M059J (cell line): ENCODE measurements around the gene ARCN1. TPM values are rescaled to one million over a fixed set of nuclear protein-coding genes. Genes with fewer than 3 reads are reported as not detected.
"Not testable (repeated sequence)": the region's sequence is repeated elsewhere in the genome, so short reads cannot be mapped to it uniquely, and the experiment has no call there.

Experiments used
- DNase-seq: peaks from one replicate; pipeline ENCODE4 v3.0.0-alpha.2; 2012; ENCODE audit warnings: low read depth
- total RNA-seq: library from RNA; depleted of rRNA; stranded (reverse); fragments of >200 nt; shearing (Covaris generic); gene quantifications from 2 replicates; pipeline ENCODE4 v1.2.3, GENCODE V29; 2014

ARCN1 gene
- total RNA-seq, 1 experiment from 2014 or later: 304 TPM

DNA sequence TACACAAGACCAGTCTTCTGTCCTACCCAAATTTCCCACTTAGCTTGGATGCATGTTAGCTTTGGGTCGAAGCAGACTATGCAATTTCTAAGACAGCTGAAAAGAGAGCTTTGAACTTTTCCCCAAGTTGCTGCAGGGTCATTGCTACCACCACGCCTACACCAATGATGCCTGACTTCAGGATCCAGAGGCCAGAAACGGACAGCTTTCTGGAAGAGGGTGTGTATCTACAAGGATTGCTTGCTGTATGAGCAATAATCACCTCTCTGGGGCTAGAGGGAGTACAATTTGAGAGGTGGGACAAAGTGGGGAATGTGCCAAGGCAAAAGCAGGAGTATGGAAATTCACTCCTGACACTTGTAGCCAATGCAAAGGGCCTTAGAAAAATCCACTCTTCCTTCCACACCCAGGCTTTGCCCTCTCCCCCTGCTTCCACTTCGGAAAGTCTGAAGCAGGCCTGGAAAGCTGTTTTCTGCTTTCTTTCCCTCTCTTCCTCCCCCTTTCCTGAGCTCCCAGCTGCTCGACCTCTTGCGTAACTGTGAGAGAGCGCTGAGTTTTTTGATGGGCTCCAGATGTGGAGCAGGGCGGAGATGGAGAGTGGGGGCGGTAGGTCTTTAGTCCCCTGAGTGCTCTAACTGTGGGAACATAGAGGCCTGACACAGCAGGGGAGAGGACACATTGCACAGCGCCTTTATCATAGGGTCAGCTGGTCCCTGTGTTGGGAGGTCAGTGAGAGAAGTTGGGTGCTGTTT lies 33.1 kb downstream of the ARCN1 start:
- DNase-seq: no peak

DNA sequence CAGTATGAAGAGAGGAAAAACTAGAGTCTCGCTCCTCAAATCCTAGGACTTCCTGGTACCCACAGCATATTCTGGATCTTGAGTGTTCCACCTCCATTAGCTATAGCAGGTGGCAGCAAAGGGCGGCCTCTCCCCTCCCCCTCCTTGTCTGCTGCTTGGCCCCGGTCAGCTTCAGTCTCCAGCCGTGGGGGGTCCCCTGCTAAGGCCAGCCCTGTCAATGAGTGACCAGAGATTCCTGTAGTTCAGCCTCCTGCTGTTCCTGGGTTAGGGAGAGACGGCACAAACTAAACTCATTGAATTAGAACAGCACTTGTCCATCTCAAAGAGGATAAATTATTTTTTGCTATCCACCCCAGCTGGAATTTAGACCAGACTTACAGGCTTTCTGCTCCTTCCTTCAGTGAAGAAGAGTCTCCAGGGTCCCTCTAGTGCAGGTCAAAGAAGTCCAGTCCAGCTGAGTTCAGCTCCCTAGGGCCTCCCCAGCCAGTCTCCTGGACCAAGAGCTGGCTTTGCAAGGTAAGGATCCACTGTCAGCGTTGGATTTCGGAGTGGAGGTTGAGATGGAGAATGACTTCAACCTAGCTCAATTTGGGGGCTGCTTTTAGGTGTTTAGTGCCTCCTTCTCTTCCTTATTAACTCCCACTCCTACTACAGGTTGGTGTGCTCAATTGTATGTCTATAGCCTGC lies 34.1 kb downstream of the ARCN1 start:
- DNase-seq: no peak

DNA sequence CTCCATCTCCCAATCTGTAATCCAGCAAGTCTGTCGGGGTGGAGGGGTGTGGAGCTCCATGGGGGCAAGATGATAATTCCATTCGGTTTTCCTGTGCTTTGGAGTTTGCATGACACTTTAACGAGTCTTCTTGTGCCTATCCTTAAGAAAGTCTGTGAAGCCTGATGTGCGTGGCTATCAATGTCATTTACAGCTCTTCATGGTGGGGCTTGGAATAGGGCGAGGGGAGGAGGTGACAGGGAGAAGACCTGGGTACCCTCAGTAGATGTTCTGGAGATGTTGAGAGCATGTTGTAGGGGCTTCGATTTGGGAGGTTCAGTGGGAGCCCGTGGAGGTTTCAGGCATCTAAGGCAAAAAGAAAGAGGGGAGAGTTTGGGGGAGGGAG lies 34.6 kb downstream of the ARCN1 start:
- no peak for DNase-seq

DNA sequence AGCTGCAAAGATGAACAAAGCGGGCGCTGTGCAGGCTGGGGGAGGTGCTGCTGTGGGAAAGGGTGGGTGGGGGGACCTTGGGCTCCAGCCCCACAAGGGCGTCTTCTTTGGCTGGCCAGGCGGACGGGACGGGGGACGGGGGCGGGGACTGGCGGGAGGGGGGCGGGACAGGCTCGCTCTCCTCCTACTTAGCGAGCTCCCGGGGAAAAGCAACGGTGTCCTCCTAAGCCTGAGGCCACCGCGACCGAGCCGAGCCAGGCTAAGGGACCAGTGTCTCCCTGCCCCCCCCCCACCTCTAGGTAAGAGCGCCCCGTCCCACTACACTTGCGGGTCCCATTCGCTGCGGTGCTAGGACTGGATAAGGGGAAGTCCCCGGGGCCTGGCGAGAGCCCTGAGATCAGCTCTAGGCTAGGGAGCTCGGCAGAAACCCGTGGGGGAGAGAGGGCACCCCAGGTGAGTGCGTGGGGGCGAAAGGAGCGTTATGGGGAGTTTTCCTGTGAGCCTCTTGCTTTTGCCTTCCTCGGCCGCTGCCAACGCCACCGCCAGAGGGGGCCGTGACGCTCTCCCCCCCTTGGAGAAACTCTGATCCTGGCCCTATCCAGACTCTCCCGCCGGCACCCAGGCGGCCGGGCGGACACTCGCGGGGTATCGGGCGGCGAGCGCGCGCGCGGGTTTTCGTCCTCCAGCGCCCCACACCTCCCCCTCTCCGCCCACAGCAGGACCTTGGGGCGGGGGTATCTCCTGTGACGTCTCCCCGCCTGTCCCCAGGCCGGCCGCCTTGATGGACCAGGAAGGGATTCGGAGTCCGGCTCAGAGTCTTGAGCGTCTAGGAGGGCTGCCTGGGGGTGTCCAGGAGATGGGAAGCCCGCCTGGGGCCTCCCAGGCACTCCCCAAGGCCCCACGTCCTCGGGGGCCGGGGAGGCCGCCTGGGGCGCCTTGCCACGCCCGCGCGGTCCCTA lies 35.5 kb downstream of the ARCN1 start, which contains the start of gene PHLDB1:
PHLDB1 (plus strand) TSS at position 215 of the 959 bp plus-strand sequence. CDS start 6,222 bp downstream, outside the sequence.
- peak; percentile 77 for DNase-seq

DNA sequence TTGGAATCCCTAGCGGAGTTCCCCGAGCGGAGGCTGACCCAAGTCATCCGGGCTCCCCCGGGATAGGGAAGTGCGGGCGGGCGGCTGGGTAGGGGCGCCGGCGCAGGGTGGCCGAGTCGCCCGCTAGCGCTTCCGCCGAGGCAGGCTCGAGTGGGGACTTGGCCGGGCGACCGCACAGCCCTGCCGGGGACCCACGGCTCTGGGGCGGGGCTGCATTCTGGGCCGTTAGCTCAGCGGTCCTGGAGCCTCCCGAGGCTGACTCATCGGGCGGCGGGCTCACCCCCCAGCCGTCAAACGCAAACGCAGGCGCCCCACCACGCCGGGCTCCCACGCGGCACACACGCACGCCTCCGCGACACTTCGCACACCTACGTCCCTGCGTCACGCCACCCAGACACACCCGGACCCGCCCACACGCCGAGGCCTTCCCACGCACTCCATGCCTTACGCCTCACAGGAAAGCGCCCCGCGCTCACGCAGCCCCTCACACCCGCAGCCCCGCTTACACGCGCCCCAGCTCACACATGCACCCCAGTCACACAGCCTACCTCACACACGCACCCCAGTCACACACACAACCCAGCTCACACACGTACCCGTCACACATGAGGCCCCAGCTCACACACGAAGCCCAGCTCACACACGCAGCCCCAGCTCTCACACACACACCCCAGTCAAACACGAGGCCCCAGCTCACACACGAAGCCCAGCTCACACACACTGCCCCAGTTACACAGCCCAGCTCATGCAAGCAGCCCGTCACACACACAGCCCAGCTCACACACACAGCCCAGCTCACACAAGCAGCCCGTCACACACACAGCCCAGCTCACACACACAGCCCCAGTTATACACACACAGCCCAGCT lies 36.4 kb downstream of the ARCN1 start:
- peak; percentile 75 for DNase-seq

DNA sequence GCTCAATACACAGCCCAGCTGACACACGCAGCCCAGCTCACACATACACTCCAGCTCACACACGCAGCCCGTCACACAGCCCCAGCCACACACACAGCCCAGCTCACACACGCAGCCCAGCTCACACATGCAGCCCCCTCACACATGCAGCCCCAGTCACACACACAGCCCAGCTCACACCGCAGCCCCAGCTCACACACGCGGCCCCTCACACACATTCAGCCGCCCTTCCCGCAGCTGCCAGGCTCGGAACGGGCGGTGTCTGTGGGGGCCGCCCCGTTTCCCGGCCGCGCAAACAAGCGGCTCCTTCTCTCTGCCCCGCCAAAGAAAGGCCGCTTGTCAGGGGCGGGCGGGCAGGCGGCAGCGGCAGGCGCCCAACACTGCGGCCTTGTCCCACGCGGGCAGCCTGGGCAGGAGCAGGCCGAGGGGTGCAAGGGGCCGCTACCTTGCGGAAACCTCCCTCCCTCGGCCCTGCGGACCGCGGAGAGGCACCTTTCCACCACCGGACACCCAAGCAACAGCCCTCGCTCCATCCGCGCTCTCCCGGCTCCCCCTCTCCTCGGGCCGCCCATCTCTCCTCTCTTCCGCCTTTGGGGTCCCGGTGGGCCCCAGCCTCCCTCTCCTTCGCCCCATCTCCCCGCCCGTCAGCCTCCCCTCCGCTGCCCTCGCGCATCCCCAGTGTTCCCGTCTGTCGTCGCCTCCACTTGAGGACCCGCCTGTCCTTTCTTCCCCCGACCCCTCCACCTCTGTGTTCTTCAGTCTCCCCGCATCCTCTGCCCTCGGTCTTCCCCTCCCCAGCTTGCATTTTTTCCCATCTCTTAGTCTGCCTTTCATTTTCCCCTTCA lies 37.4 kb downstream of the ARCN1 start:
- no peak for DNase-seq

DNA sequence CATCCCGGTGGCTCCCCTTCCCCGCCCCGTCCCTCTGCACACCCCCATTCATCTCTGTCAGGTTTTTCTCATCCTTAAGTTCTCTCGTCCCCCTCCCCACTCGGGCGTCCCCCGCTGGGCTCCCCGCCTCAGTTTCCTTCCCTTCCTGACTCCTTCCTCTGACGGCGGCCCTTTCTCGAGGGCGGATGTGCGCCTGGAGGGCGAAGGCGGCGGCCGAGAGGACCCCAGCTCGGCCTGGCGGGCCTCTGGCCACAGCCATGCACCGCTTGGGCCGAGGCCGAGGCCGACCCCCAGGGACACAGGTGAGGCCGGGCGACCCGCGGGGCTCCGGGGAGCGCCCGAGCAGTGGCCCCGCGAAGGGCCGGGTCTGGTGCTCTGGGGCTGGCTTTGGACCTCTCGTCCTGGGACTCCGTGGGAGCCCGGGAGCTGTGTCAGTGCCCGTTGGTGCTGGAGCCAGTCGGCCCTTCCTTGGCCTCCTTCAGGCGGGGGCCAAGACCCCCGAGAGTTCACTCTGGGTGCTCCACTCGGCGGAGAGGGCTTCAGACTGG lies 38.1 kb downstream of the ARCN1 start:
- DNase-seq: no peak

DNA sequence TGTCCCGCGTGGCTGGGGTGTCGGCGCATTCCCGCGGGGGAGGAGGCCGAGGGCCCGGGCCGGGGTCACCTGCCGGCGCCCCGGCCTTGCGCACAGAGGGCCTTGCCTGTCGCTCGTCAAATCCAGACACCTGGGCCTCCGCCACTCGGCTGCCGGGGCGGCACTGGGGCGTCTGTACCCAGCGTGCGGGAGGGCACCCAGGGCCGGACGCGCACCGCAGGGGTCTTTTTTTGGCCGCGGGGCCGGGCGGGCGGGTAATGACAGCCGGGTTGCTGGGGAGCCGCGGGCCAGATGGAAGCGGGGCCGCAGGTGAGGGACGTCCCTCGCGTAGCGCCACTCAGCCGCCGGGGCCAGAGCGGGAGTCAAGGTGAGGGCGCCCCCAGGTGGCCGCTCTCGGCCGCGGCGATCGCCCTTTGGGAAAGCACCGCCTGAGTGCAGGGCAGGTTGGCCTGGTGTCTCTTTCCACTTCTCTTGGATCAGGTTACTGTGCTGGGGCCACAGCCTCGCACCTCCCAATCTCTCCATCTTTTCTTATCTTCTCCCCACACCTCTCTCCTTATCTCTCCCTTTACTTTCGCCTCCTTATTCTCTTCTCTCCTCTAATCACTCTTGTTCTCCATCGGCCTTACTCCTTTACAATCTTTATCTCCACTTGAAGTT lies 38.7 kb downstream of the ARCN1 start:
- DNase-seq: no peak

DNA sequence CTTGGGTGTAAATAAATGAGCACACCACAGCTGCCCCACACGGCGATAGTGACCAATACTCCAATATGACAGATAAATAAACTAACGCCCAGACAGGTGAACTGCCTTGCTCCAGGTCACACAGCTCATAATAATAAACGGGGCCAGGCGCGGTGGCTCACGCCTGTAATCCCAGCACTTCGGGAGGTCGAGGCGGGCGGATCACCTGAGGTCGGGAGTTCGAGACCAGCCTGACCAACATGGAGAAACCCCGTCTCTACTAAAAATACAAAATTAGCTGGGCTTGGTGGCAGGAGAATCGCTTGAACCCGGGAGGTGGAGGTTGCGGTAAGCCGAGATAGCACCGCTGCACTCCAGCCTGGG lies 39.2 kb downstream of the ARCN1 start:
- not testable (repeated sequence) for DNase-seq

DNA sequence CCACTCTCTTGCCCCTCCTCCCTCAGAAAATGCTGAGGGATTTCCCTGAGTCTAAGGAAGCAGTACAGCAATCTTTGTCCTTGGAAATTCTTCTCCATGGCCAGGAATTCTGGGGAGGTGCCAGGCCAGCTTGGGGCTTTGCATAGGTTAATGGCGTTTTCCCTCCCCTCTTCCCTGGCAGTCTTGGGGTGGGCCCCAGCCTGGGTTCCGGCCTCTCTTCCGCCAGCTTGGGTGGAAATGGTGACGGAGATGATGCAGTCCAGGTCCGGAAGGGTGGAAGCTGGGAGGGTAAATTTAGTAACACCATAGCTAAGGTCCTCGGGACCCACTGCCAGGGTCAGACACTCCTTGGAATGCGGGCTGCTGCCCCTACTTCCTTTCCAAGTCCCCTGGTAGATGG lies 40.2 kb downstream of the ARCN1 start:
- no peak for DNase-seq

DNA sequence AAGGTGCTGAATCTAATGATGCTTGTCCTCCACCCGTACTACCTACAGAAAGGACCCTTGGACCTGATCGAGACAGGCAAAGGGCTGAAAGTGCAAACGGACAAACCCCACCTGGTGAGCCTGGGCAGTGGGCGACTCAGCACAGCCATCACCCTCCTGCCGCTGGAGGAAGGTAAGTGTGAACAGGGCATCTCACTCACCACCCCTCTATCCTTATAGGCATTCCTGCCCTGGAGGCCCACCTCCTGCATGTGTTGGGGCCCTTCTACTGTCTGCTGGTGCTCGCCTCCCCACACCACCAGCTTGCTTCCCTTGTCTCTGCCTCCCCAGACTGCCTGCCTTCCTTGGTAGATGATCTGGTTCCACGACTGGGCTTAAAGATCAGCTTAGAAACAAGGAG lies 42.3 kb downstream of the ARCN1 start:
- DNase-seq: no peak

DNA sequence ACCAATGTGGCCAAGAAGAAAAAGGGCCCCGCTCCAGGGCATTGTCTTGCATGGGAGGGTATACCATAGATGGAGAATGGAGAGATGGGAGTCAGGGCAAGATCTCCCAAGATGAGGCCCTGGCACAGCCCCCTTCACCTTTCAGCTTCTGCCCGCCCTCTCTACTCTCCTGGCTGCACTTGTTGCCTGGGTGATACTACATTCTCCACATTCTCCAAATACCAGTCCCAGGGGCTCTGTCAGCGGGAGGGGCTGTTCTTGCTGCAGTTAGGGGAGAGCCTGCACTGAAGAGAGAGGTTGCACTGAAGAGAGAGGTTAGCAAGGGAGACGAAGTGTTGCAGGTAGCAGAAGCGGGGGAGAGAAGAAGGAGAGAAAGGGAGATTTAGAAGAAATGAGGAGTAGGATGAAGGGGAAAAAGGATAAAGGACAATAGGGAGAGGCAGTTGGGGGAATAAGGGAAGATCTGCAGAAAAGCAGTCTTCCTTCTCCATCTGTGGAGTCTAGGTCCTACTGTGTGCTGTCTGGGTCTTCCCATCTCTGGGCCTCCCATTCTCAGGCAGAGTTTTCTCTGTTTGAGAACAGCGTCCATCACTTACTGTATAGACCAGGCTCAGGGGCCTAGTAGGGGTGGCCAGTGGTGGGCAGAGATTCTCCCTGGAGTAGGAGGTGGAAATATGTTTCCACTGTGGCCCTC lies 43.2 kb downstream of the ARCN1 start:
- peak; percentile 78 for DNase-seq

DNA sequence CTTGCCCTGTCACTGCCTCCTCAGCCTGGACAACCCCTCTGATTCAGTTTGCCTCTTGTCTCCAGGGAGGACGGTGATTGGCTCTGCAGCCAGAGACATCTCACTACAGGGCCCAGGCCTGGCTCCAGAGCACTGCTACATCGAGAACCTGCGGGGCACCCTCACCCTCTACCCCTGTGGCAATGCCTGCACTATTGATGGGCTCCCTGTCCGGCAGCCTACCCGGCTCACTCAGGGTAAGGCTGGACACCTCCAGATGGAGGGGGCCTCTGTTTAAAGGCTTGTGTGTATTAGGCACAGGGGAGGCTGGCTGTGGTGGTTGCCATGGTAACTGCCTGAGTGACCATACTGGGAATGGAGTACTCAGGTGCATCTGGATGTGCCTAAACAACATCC lies 43.8 kb downstream of the ARCN1 start:
- peak; percentile 31 for DNase-seq

DNA sequence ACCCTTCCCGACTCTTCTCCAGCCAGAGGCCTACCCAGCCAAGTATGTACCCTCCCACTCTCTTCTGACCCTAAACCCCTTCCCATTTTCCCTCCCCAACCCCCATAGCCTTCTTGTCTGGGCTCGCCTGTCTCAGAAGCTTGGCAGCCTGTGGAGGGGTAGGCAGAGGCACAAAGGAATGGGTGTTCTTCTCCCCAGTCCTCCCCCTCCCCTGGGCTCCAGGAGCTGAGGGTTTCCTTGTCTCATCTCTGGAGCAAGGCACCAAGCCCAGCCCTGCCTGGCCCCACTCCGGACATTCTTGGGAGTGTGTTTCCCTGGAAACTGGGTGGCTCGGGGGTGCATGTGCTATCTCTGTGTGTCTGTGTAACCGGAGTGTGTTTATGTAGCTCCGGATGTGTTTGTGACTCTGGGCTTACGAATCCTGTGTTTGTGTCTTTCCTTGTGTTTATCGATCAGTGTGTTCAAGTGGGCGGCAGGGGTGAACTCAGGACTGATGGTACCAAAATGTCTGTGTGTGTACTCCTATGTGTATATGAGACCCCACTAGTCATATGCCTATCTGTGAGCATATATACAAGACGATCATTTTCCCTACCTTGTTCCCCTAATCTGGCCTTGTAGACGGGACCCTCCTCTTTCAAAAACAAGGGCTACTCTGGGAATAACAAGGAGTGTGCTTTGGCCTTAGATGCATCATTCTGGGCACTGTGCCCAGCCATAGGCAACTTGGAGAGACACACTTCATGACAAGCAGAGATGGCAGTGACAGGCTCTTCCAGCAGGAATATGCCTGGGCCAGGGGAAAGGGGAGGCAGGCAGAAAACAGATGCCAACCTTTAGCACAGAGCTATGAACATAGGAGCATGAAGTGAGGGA lies 46.1 kb downstream of the ARCN1 start:
- peak; percentile 84 for DNase-seq

DNA sequence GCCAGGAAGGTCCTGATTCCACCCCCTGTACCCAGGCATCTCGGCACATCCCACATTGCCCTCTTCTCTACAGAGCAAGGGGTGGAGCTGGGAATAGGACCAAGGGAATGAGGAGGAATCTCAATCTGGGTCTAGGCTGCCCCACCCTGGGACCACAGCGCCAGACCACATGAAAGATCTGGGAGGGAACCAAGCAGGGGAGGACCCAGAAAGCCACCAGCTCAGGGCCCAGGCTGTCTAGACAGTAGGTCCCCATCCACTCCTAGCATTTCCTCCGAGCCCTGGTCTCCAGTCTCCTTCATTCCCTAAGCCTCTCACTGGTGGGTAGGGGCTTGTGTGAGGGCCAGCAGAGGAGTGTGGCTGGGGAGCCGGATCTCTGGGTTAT lies 46.8 kb downstream of the ARCN1 start:
- DNase-seq: peak; percentile 89

DNA sequence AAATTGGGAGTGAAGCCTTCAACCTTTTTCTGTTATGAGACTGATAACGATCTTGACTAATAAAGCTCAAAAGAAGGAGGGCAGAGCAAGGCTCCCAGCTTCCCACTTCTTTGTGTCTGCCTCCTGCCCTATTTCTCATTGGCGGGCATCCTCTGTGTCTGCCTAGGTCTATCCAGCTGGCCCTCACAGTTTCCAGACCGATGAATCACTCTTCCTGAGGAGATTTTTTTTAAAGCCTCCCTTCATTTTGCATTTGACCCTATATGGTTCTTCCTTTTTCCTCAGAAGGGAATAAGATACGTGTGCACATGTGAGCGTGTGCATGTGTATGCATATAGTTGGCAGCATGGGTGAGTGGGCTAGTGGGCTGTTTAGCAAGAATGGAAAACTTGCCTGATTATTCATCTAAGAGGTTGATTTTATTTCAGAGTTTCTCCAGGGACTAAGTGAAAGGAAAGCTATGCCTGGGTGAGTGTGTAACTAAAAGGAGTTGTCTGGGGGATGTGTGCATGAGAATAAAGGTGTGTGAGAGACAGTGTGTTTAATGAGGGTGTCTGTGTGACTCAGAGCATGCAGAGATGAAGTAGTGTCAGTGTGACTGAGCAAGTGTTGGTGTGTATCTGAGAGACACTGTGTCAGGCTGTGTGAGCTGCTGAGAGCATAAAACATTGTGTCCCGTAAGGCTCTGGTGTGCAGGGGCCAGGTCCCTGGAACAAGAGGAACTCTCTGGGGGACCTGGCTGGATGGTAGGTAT lies 47.4 kb downstream of the ARCN1 start:
- DNase-seq: peak; percentile 98

DNA sequence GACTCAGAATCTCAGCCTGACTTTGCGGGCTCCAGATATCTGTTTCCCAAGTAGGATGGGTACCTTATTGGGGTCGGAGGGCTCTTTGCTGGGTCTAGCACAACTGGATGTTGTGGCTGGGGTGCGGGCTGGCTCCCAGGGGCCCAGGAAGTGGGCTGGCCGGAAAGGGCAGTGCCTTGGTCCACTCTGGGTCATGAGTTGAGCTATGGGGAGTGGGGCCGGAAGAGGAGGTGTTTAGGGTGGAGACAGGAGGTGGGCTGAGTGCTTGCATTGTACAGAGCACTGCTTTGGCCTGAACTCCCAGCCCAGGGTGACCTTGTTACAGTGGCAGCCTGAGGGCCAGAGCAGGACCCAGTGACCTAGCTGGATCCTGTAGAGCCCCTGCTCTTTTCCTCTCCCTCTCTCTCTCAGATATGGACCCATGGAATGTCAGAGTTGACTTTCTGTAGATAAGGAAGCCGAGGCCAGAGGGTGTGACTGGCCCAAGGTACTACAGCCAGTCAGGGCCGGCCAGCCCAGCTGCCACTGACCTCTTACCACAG lies 48.4 kb downstream of the ARCN1 start:
- peak; percentile 54 for DNase-seq
